Gastroesophageal sphincter (tissue), 4 donors: ENCODE data around the gene CARD19. TPM values are rescaled to one million over a fixed set of nuclear protein-coding genes. Genes with fewer than 3 reads are reported as not detected.
"Not testable (repeated sequence)": the region's sequence is repeated elsewhere in the genome, so short reads cannot be mapped to it uniquely, and the experiment has no call there.

Experiments
- ATAC-seq: fragments of 150-250 bp; one replicate; pipeline ENCODE4 v1.9.1; 2016; ENCODE audit warnings: mild to moderate bottlenecking, moderate library complexity
- H3K27ac ChIP-seq, 4 donors: fragments of 200-600 bp; sonication (generic) in 3 of 4; 1 replicate in 3 of 4; 2 replicates in 1 of 4; pipeline ENCODE4 v1.5.1; 2016 to 2019
- H3K27me3 ChIP-seq: fragments of 200-600 bp; sonication (generic); one replicate; pipeline ENCODE4 v1.5.1; 2019
- H3K36me3 ChIP-seq, 2 donors: fragments of 200-600 bp; sonication (generic); one replicate each; pipeline ENCODE4 v1.5.1; 2019; ENCODE audit warnings: control low read depth in 1 of 2
- H3K4me1 ChIP-seq, 3 donors: fragments of 200-600 bp; sonication (generic); 1 replicate in 2 of 3; 2 replicates in 1 of 3; pipeline ENCODE4 v1.5.1; 2016 to 2019; ENCODE audit warnings: control low read depth in 2 of 3
- H3K4me3 ChIP-seq, 2 donors: fragments of 200-600 bp; sonication (generic); one replicate each; pipeline ENCODE4 v1.5.1; 2019; ENCODE audit warnings: mild to moderate bottlenecking in 1 of 2, moderate library complexity in 1 of 2
- H3K9me3 ChIP-seq, 3 donors: fragments of 200-600 bp; sonication (generic); one replicate each; pipeline ENCODE4 v1.5.1; 2017 to 2019; ENCODE audit warnings: control low read depth in 2 of 3
- EP300 ChIP-seq: sonication (generic); formaldehyde crosslinking; IDR thresholded peaks from one replicate; pipeline ENCODE4 v1.6.1; 2017; ENCODE audit warnings: antibody characterized with exemption, mild to moderate bottlenecking
- POLR2A ChIP-seq, 2 donors: fragments of 450-650 bp; IDR thresholded peaks; one replicate each; pipeline ENCODE4 v1.6.1; 2017; ENCODE audit warnings: antibody characterized with exemption in 2 of 2, mild to moderate bottlenecking in 2 of 2, moderate library complexity in 1 of 2
- POLR2AphosphoS5 ChIP-seq: sonication (generic); formaldehyde crosslinking; IDR thresholded peaks from one replicate; pipeline ENCODE4 v1.6.1; 2017; ENCODE audit warnings: antibody characterized with exemption
- WGBS, 2 donors: methylation state at CpG; one replicate each; pipeline ENCODE4 v1.1.5; 2018; ENCODE audit warnings: low coverage in 1 of 2; 5-methylcytosine and 5-hydroxymethylcytosine counted together
- total RNA-seq, 4 donors: library from RNA; depleted of rRNA; stranded (reverse); fragments of >200 nt; gene quantifications; one replicate each; pipeline ENCODE4 v1.1.0, GENCODE V29; 2016
- TF ChIP-seq, protein P1 (sequence below), 4 experiments: fragments of 200-600 bp in 2 of 4; fragments of 450-650 bp in 2 of 4; sonication (generic) in 1 of 4; IDR thresholded peaks; one replicate each; pipeline ENCODE4 v1.5.1; 2017 to 2019; ENCODE audit warnings: antibody characterized with exemption in 4 of 4, mild to moderate bottlenecking in 2 of 4, moderate library complexity in 2 of 4

The CARD19 gene
- total RNA-seq, 4 donors from 2014 or later = 78.5 to 82.2 (median 80.1) TPM

DNA sequence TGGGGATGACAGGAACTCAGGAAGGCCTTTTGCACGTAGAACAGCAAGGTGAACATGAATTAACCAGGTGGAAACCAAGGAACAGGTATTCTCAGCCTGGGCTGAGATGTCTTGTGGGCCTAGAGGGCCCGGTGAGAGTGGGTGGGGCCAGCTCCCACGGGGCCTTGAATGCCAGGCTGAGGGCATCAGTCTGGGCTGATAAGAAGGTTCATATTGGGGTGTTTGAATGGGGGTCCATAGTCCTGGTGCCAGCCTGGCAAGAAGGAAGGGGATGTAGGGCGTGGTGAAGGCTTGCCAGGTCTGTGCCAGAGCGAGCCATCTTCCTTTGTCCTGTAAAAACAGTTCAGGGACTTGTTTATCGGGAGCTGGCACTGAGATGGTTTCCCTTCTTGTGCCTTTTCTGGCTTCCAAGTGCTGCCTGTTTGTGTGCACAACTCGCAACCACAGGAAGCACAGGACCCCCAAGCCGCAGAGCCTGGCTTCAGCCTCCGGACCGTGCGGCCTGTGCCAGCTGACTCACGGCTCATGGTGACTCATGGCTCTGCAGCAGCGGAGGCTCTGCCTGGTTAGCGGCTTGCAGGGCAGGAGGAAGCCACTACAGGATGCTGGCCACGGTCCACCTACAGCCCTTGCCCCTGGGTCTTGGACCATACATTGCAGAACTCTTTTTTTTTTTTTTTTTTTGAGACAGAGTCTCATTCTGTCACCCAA is 2.4 kb downstream of the CARD19 start:
- 13 to 20% methylated on average over 2 to 10 of the region's 15 CpGs for WGBS, 2 donors
- peak; percentile 55 for ATAC-seq
- Histone ChIP-seq H3K9me3 (no peaks in the 10 kb centered on the region), H3K4me3 (peak overlapping the region in 1 of 2 donors; percentile 96), H3K27ac (peak overlapping the region; percentile 89 to 98 (median 96)), H3K27me3 (no peaks in the 10 kb centered on the region), H3K4me1 (peaks cover 2 to 57% (median 44%) of the 10 kb centered on the region in 3 donors), H3K36me3 (no peaks in the 10 kb centered on the region)
- TF ChIP-seq POLR2A (IDR thresholded peaks at IDR 0.05) = no peak
- TF ChIP-seq, protein P1, sequence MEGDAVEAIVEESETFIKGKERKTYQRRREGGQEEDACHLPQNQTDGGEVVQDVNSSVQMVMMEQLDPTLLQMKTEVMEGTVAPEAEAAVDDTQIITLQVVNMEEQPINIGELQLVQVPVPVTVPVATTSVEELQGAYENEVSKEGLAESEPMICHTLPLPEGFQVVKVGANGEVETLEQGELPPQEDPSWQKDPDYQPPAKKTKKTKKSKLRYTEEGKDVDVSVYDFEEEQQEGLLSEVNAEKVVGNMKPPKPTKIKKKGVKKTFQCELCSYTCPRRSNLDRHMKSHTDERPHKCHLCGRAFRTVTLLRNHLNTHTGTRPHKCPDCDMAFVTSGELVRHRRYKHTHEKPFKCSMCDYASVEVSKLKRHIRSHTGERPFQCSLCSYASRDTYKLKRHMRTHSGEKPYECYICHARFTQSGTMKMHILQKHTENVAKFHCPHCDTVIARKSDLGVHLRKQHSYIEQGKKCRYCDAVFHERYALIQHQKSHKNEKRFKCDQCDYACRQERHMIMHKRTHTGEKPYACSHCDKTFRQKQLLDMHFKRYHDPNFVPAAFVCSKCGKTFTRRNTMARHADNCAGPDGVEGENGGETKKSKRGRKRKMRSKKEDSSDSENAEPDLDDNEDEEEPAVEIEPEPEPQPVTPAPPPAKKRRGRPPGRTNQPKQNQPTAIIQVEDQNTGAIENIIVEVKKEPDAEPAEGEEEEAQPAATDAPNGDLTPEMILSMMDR (IDR thresholded peaks at IDR 0.05) = peak in 1 of 4 experiments; percentile 8
- peak; percentile 85 for TF ChIP-seq POLR2AphosphoS5

DNA sequence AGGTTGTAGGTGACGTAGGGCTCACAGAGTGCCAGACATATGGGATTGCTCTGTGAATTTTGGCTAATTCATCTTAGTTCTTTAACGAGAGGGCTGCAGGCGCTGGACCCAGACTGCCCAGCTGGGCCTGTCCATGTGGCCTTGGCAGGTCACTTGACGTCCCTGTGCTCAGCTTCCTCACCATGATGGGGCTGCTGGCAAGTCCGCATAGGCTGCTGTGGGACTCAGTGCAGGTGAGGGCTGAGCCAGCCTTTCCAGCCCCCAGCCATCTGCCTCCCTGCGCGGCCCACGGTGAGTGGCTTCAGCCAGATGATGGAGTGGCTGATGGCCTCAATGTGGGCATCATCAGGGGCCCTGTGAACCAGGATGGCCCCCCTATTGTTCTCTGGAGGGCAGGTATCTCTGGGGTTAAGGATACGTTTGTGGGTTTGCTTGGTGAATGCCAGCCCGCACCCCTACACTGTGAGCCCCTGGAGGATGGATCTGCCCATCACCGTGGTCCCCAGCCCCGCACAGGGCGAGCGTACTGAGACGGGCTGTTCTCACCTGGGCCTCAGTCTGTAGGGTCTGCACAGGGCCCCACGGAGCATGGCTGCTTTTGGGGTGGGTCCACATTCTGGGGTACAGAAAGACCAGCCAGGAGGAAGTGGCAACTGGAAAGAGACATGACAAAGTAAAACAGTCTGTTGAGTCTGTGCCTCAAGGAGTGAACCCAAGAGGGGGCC is 3.7 kb downstream of the CARD19 start:
- WGBS, 2 donors = 80 to 100% methylated on average over 1 of the region's 16 CpGs
- peak overlapping the region in 3 of 4 donors; percentile 52 to 98 (median 89) for H3K27ac ChIP-seq
- H3K9me3 ChIP-seq = peaks cover 0 to 12% (median 0%) of the 10 kb centered on the region in 3 donors
- peaks cover 2 to 44% (median 31%) of the 10 kb centered on the region in 3 donors for H3K4me1 ChIP-seq
- TF ChIP-seq, protein P1 (IDR thresholded peaks at IDR 0.05) = no peak
- TF ChIP-seq POLR2A (IDR thresholded peaks at IDR 0.05) = no peak
- TF ChIP-seq EP300 = no peak
- TF ChIP-seq POLR2AphosphoS5 = no peak
- H3K27me3 ChIP-seq = no peaks in the 10 kb centered on the region
- peaks cover 0 to 6% of the 10 kb centered on the region in 2 donors for H3K36me3 ChIP-seq
- no peak for ATAC-seq
- no peak overlapping the region for H3K4me3 ChIP-seq

DNA sequence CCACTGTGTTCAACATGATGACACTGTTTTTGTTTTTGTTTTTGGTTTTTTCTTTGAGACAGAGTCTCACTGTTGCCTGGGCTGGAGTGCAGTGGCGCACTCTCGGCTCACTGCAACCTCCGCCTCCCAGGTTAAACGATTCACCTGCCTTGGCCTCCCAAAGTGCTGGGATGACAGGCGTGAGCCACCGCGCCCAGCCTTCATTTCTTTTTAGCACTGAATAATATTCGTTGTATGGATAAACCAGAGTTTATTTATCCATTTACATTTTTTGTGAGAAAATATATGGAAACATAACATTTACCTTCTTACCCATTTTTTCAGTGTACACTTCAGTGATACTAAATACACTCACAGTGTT is 4.2 kb downstream of the CARD19 start:
- Histone ChIP-seq H3K4me3 (no peak overlapping the region), H3K9me3 (peaks cover 0 to 12% (median 0%) of the 10 kb centered on the region in 3 donors), H3K4me1 (peaks cover 2 to 39% (median 27%) of the 10 kb centered on the region in 3 donors), H3K27me3 (no peaks in the 10 kb centered on the region), H3K27ac (peak overlapping the region in 2 of 4 donors; percentile 89 to 98), H3K36me3 (peaks cover 0 to 6% of the 10 kb centered on the region in 2 donors)
- TF ChIP-seq EP300 = no peak
- TF ChIP-seq, protein P1 (IDR thresholded peaks at IDR 0.05) = no peak
- WGBS, 2 donors = 95 to 98% methylated on average over 8 of the region's 8 CpGs
- no peak for ATAC-seq

DNA sequence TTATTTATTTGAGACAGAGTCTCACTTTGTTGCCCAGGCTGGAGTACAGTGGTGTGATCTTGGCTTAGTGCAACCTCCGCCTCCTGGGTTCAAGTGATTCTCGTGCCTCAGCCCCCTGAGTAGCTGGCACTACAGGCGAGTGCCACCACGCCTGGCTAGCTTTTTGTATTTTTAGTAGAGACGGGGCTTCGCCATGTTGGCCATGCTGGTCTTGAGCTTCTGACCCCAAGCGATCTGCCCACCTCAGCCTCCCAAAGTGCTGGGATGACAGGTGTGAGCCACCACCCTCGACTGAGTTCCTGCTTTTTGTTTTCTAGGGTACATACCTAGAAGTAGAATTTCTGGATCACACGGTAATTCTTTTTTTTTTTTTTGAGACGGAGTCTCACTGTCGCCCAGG is 5.1 kb downstream of the CARD19 start:
- H3K4me3 ChIP-seq, H3K27ac ChIP-seq, ATAC-seq, H3K36me3 ChIP-seq, H3K27me3 ChIP-seq: not testable (repeated sequence)
- 93 to 97% methylated on average over 8 to 11 of the region's 11 CpGs for WGBS, 2 donors
- H3K4me1 ChIP-seq = peaks cover 2 to 39% (median 27%) of the 10 kb centered on the region in 3 donors
- peaks cover 0 to 12% (median 0%) of the 10 kb centered on the region in 3 donors for H3K9me3 ChIP-seq

- H3K4me1 ChIP-seq = peaks cover 0 to 45% (median 0%) of the 10 kb centered on the region in 3 donors
- no peak overlapping the region for H3K4me3 ChIP-seq
- H3K27ac ChIP-seq = no peak overlapping the region
- H3K36me3 ChIP-seq = peaks cover 0 to 34% of the 10 kb centered on the region in 2 donors
- no peak for ATAC-seq
- WGBS, 2 donors = 50 to 93% methylated on average over 1 of the region's 1 CpG
- TF ChIP-seq POLR2A (IDR thresholded peaks at IDR 0.05) (no peak), POLR2AphosphoS5 (no peak), EP300 (no peak)
- TF ChIP-seq, protein P1 (IDR thresholded peaks at IDR 0.05) = no peak
- peaks cover 0 to 12% (median 0%) of the 10 kb centered on the region in 3 donors for H3K9me3 ChIP-seq
- no peaks in the 10 kb centered on the region for H3K27me3 ChIP-seq
Observed at GRCh38 chr9:93105620-93106019, 9.6 kb downstream of the CARD19 start.
